Stimulated activated CD4-positive, alpha-beta T cell treated with anti-CD3 and anti-CD28 coated beads, Interleukin-2, amount 100 ng/mL, for 24 hours (primary cell): ENCODE results near the gene RTP2.
"Not testable (repeated sequence)": the region's sequence is repeated elsewhere in the genome, so short reads cannot be mapped to it uniquely, and the experiment has no call there.

Experiments used
- DNase-seq, 2 donors: peaks; one replicate each; pipeline ENCODE4 v3.0.0-alpha.2; 2020

Gene RTP2

DNA sequence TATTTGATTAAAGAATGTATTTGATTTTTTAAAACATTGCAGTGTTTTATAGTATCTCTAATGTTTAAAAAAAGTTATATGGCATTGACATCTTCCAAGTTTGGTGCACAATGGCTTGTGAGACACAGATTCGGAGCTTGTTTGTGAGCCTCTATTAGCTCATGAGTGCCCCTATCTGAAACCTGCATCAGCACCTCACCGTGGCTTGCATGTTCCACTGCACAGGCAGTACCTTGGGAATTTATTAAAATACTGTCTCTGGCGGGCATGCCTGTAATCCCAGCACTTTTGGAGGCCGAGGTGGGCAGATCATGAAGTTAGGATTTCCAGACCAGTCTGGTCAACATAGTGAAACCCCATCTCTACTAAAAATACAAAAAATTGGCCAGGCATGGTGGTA, 6.8 kb upstream of the RTP2 start:
- no peak for DNase-seq

DNA sequence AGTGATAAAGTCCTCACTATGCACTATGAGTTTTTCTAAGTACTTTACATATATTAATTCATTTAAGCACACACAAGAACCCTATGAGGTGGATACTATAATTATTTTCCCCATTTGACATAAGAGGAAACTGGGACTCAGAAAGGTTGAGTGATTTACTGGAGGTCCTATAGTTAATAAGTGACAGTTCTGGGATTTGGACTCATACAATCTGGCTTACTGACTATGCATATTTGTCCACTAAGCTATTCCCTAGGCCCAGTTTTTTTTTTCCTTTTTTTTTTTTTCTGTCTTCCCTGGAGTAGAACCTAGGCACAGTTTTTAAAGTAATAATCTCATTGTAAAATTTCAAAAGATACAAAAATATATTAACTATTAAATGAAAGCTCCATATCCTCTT, 6.3 kb upstream of the RTP2 start:
- DNase-seq, result no peak

DNA sequence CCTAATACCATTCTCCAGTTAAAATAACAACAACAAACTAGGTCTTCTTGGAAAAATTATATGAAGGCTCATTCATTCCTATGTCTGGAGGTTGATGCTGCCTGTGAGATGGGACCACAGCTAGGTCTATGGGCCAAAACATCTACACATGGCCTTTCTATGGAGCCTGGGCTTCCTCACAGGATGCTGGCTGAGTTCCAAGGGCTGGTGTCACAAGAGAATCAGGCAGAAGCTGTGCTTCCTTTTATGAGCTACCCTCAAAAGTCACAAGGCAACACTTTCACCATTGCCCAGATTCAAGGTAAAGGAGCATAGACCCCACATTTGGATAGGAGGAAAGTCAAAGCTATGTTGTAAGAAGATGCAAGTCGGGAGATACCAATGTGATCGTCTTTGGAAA, 4.6 kb upstream of the RTP2 start:
- no peak for DNase-seq

DNA sequence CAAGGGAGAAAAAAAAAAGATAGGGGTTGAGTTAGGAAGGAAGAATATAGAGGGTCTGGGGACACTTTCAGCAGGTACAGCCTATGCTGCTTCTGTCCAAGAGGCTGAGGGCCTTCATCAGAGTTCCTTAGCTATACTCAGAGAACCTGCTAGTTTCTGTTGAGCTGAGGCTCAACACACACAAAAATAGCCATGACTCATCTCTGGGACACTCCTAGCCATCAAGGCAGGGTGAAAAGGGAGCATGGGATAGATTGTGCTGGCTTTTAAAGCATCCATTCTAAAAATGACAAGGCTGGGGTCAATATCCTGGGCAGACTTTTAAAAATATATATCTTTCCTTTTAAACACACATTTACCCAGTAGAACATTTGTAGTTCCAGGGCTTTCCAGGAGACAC, 2.8 kb upstream of the RTP2 start:
- DNase-seq, result no peak

DNA sequence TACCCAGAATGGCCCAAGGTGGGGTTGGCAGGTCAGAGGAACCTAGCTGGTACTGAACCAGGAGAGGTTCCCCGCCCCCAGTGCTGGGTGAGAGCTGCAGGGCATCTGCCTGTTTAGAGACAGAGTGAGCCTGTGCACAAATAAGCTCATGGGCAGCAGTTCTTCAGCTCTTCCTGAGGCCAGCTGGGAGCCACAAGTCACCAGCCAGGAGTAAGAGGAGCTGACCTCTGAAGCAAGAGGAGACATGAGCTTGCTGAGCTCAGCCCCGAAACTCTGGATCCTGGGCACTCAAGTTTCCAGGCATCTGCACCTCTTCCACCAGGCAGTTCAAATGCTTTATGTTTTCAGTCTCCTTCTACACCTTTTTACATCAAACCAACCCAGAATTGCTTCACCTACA, 2.1 kb downstream of the RTP2 start:
- DNase-seq, result no peak

DNA sequence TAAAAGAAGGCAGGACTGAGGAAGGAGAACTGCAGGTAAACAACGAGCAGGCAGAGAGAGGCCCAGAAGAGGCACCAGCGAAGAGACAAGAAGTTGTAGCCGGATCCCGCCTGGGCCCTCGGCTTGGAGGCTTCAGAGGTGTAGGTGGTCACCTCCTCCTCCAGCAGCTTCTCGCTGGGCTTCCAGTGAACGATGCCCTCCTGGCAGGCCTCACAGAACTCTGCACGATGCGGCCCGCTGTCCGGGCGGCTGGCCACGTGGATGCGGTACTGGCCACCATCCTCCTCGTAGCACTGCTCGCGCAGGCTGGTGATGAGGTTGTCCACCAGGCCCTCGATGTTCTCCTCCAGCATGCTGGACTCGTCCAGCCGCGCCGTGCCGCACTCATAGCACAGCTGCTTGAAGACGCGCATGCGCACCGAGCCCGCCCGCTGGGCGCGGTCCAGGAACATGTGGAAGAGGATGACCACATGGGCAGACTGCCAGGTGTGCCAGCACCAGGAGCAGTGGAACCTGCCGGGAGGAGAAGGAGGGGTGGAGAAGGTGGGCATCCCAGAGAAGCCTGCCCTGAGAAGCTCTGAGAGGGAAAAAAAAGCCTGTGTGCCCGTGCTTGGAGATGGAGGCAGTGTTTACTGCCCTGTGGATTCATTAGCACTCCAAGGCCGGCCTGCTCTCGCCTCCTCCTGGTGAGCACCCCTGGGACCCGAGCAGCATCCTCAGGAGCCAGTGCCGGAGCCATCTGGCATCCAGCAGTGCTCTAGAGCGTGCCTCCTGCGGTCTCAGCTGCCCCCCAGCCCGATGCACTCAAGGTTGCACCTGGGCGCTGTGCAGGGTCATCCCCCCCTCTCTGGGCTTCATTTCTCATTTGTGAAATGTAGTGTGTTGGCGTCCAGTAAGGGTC, 3.6 kb downstream of the RTP2 start:
- no peak for DNase-seq

DNA sequence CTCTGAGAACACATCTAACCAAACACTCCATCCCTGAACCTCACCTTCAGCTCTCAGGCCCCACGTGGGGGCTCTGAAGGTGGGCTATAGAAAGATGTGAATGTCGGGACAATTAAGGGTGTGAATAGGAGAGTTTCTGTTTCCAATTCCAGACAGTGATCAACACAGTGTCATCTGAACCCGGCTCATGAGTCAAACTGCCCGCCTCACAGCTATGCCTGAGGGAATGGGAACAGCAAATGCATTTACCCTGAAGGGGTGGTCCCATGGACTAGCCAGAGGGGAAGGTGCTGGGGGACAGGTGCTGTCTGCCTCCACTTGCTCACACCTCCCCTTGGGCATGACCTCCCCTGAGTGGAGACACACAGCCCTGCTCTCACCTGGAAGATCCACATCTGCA, 6.3 kb downstream of the RTP2 start:
- no peak for DNase-seq

DNA sequence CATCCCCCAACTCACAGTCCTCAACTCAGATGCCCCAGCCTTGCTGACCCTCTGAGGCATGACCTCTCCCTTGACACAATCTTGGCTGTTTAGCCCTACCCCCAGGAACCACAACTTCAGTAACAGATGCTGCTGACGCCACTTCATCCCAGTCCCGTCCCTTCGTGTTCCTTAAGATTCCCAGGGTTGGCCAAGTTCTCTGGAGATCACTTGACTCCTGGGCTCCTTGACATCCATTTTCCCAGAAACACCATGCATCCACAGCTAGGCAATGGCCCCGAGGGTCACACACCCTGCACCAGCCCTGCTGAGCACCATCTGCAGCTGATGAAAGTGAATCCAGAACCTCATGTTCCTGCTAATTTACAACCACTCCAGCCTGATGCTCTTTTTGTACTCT, 6.9 kb downstream of the RTP2 start:
- no peak for DNase-seq

DNA sequence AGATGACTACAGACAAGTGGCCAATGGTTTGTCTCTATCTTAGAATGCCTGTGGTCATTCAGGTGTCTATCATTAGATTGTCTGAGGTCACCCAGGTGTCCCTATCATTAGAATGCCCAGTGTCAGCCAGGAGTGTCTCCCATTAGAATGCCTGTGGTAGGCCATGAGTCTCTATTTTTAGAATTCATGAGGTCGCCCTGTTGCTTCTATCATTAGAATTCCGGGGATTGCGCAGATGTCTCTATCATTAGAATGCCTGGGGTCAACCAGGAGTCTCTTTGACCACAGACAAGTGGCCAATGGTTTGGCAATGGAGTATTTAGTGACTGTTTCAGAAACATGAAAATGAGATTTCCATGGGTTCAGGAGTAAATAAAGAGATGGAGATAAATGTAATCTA, 7.6 kb downstream of the RTP2 start:
- no peak for DNase-seq

DNA sequence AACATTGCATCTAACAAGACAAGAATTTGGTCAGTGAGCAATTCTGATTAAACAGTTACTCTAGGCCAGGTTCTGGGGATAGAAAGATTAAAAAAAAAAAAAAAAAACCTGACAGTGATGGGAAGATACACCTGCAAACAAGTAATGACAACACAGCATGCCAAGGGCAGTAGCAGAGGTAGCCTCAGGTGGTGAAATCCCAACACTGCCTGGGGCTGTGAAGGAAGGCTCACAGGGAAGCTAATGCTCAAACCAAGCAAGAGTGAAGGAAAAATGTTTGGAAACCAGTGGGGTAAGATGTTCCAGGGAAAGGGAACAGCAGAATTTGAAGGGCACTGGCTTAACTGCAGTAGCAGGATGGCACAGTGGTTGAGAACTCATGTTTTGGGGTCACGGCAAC, 8.9 kb downstream of the RTP2 start:
- no peak for DNase-seq

DNA sequence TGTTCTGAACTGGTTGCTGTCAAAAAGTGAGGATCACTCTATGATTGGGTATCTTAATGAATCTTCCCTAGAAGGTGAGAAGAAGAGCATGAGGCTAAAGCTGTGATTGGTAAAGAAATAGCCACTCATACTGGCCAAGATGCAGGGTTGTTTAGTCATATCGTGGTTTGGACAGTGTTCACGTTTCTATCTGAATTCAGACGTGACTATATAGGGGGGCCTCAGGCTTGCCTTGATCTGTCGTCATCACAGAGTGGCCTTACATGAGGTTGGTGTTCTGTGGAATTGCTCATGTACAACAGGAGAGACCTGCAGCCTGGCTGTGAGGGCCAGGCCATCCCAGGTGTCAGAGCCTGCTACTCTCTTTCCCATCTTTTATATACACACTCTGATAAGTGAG, 12.4 kb downstream of the RTP2 start:
- DNase-seq, result no peak

DNA sequence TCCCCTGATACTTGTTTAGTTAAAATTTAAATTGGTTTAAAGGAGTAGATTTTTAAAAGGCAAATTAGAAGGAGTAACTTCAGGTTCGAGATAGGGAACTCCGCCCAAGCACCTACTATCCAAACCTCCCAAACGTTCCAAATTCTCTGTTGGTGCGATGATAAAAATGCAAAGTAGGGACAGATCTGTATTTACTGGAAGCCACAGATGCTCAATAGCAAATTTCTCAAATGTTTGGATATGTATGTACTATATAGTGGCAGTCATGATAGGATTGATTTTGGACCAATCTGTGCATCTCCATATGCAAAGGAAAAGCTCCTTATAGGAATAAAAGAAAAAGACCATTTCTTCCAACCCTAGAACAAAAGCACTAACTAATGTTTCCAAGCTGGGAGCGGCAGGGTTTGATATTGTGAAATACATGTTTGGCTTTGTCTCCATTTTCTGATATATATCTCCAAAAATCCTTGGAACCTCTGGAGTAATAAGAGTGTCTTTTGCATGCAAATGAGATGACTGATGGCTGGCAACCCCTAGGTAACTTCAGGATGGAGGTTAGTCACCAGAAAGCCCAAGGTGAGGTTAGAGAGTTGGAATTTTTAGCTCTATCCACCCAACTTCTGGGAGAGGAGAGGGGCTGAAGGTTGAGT, 15.6 kb downstream of the RTP2 start:
- DNase-seq, result no peak

DNA sequence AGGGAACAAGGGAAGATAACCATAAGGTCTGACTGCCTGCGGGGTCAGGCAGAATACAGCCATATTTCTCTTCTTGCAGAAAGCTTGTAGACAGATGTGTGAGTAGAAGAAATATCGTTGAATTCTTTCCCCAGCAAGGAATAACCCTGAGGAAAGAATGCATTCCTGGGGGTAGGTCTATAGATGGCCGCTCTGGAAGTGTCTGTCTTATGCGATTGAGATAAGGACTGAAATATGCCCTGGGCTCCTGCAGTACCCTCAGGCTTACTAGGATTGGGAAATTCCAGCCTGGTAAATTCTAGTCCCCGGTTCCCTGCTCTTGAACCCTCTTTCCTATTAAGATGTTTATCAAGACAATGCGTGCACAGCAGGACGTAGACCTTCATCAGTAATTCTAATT, 16.4 kb downstream of the RTP2 start:
- no peak for DNase-seq

DNA sequence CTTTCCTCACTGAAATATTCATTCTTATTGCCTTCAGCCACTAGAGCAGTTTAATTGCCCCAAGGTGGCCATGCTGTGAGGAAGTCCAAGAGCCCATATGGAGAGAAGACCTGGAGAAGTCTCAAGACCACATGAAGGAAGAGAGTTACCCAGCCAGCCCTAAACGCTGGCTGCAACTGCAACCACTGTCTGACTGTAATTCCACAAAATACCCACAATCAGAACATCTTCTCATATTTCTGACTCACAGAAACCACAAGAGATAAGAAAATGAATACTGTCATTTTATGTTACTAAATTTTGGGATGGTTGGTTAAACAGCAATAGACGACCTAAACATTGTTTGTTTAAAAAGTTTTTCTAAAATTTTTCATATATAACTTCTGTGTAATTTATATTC, 17.5 kb downstream of the RTP2 start:
- DNase-seq, result peak in 1 of 2 donors; percentile 11

DNA sequence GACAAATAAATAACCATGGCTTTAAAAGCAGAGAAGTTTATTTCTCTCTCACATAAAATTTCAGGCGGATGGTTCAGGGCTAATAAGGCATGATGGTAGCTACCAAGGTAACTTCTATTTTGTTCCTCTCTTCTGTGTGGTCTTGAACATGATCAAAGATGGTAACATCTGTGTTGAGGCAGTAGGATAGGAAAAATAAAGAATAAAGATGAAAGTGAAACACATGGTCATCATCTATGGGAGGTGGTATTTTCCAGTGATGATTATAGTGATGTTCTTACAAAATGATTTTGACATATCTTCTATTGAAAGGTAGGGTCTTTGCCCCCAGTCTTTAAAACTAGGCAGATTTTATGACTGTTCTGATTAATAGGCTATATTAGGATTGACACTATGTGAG, 17.9 kb downstream of the RTP2 start:
- no peak for DNase-seq

DNA sequence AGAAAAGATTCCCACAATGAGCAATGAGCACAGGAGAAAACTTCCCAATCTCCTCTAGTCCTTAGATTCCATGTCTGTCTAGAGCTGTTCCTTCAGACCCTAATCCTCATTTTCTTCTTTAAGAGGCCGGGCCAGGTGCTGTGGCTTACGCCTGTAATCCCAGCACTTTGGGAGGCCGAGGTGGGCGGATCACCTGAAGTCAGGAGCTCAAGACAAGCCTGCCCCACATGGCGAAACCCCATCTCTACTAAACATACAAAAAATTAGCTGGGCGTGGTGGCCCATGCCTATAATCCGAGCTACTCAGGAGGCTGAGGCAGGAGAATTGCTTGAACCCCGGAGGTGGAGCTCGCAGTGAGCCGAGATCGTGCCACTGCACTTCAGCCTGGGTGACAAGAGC, 20.6 kb downstream of the RTP2 start:
- not testable (repeated sequence) for DNase-seq

DNA sequence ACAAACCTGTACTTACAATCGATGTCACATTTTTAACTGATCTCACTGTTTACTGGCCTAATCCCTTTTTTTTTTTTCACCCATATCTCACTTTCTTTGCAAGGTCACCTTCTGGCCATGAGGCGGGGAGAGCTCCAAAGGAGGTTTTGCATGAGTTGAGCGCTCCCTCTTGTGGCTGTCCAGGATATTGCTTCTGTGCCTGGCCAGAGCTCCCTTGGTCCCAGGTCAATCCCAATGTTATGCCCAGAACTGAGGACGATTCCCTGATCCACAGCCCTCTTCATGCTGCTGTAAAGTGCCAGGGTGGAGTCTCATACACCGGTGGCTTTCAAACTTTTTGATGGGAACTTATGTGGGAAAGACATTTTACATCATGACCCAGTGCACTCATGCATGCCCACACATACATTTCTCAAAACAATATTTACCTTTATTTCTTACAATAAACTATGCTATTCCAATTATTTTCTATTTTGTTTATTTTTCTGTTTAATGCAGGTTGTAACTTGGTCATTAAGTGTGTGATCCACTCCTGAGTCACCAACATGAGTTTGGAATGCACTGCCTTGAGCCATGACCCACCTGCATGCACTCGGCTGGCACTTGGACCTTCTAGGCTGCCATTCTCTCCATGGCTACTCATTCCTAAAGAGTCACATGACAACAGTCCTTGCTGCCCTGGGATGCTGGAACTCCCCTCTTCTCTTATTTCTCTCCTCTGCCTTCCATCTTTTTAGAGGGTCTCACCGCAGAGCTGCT, 22.5 kb downstream of the RTP2 start:
- peak; percentile 79 to 80 for DNase-seq

DNA sequence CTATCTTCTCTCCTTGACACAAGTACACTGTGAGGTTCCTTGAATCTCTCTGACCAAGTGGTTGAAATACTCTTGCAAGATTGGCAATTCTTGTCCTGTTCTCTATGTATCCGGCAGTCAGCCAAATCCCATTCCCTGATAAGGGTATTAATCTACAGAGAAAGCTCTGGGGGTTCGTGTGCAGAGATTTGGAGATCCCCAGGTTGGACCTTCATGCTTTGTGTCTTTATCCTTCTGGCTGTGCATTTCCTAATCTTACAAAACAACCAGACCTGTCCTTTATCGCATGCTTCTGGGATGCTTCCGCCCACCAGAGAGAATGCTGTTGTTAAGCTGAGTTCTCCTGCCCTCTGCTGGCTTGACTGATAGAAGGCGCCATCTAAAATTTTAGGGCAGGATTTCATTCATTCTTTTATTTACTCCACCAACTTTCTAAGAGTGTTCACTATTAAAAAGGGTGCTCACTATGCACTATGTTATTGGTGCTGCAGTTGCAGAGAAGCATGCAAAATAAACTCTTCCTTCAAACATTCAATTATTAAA, 23.6 kb downstream of the RTP2 start:
- peak; percentile 32 to 40 for DNase-seq

DNA sequence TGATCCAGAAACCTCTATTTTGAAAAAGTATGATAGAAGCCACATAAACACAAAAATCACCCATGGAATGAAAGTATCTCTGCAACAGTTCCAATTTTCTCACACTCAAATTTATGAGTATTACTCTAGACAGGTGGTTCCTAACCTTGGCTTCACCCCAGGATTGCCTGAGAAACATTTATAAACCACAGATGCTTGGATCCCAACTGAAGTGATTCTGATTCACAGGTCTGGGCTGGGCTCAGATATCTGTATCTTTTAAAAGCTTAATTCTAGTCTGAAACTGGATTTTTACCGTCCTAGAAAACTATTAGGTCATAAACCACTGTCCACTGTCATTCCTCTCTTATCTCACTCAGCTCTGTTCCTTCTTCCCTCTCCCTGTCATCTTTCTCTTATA, 24.8 kb downstream of the RTP2 start:
- DNase-seq, result no peak

DNA sequence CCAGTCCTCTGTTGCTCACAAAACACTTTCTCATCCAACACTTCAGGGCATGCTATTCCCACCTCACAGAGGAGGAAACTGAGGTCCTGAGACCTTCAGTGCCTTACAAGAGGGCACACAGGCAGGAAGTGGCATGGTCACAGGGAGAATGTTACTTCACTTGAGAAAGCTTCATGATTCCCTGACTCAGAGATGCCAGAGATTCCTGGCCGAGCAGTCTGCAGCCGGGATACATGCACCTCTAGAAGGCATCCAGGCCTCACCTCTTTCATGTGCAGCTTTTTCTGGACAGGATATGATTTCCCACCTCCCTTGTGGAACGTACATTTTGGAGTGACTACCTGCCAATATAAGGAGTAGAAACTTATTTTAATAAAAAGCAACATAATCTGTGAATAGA, 29.3 kb downstream of the RTP2 start:
- DNase-seq, result no peak

DNA sequence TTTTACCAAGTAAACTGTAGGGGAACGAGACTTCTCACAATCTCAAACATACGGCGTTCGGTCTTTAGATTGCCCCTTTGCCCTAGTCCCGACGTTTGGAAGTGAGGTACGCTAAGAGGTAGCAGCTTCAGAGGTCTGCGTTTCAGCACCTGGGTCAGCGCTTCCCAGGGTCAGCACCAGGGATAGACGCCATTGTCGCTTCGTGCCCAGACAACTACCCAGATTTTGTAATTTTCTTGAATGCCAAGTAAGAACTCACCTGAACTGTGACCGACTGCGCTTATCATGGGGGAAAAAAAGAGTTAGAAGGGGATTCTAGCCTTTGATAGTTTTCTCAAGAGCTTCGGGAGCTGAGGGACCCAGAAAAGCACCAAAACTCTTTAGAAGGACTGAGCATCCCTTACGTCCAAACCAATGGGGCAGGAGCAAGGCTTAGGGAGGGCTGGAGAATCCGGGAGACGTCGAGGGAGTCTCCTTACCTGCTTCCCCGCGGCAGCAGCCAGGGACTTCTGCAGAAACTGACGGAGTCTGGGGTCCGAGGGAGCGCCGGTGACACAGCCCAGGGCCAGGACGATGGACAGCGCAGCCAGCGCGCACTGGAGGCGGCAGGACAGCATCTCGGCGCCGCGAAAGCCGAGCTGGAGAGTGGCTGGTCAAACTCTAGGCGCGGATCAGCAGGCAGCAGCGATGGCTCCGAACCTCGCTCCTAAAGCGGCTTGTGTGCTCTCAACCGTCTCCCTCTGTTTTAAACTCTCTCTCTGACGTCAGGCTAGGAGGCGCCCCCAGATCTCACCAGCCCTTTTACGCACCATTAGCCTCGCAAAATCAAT, 32.5 kb downstream of the RTP2 start, which contains the start of gene SST:
SST (minus strand) TSS at position 720 of the 830 bp plus-strand sequence; CDS start at position 617, 103 bp downstream.
- peak in 1 of 2 donors; percentile 35 for DNase-seq

DNA sequence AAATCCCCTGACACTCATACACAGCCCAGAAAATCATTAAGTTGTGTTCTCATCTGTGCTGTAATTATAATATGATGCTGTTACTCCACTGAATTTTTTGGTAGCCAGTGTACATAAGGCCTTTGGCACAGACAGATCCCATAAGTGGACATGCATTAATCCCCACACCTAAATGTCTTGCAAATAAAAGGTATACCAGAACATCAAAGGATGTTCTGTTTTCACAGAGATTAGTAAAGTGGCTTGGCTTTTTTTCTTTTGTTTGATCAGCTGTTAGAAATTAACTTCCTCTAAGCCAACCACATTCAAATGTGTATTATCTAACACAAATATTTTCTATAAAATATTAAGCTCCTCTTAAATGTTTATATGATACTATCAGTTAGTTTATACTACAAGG, 34.8 kb downstream of the RTP2 start:
- DNase-seq, result no peak
